EH (cell line): ENCODE results near the gene PLA2G4D.

Experiments
- DNase-seq: peaks from one replicate; pipeline ENCODE4 v3.0.0-alpha.2; 2015; ENCODE audit warnings: low read depth

The PLA2G4D gene

DNA sequence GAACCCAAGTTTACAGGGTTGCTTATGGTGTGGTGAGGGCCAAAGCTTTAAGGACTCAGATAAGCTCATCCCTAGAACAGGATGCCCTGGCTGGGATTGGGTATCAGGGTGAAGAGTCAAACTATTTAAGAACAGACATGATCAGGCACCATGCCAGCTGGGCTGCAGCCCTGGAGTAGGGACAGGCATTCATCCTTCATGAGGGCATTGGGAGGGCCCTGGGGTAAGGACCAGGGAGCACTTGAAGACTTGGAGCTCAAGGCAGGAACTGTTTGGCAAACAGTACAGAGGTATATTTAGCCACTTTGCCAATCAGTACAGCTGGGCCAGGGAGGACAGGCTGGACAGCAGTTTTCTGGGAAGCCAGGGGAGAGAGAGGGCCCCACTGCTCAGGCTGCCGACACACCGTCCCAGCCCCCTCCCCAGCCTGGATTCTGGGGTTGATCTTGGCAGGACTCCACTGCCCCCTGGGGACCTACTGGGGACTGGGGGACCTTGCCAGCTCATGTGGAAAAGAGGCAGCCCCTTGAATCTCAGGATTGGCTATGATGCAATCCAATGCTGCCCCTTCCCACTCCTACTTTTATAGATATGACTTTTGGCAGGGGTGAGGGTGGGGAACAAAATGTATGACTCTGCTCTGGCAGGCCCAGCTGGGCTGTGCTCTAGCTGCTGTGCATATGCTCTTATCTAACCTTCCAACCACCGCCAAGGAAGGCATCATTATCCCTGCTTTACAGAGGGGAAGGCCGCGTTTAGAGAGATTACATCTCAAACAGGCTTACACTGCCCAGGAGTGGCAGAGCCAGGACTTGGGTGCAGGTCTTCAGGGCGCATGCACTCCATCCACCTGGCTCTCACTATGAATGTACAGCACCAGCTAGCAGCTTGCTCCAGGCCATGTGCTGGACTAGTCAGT lies 75.8 kb downstream of the PLA2G4D start:
- no peak for DNase-seq
